OCI-M2 (cell line): ENCODE data around the gene CENPP.
"Not testable (repeated sequence)": the region's sequence is repeated elsewhere in the genome, so short reads cannot be mapped to it uniquely, and the experiment has no call there.

ENCODE experiments used
- DNase-seq: peaks from one replicate; lab custom pipeline; 2025; ENCODE audit not compliant: unreplicated experiment; lab: John Stamatoyannopoulos, UW

Gene CENPP

GRCh38 chr9:92611621-92612285 lies 286.0 kb downstream of the CENPP start:
- DNase-seq = no peak

- DNase-seq = no peak
Measured at GRCh38 chr9:92612292-92612691, 286.5 kb downstream of the CENPP start.

- no peak for DNase-seq
Measured at GRCh38 chr9:92612816-92613215, 287.1 kb downstream of the CENPP start.

- DNase-seq = no peak
Measured at GRCh38 chr9:92613268-92614122, 287.7 kb downstream of the CENPP start.

- DNase-seq = no peak
Measured at GRCh38 chr9:92614123-92614510, 288.4 kb downstream of the CENPP start.

- no peak for DNase-seq
Measured at GRCh38 chr9:92614763-92615461, 289.2 kb downstream of the CENPP start.

GRCh38 chr9:92615790-92616189 lies 290.0 kb downstream of the CENPP start:
- no peak for DNase-seq

GRCh38 chr9:92616199-92616641 lies 290.5 kb downstream of the CENPP start:
- no peak for DNase-seq

- DNase-seq = no peak
Measured at GRCh38 chr9:92616655-92617111, 290.9 kb downstream of the CENPP start.

- DNase-seq = no peak
Measured at GRCh38 chr9:92617195-92617813, 291.6 kb downstream of the CENPP start.

GRCh38 chr9:92617951-92618510 lies 292.3 kb downstream of the CENPP start:
- no peak for DNase-seq

GRCh38 chr9:92618633-92619225 lies 293.0 kb downstream of the CENPP start:
- no peak for DNase-seq

- DNase-seq = no peak
Measured at GRCh38 chr9:92619601-92620300, 294.0 kb downstream of the CENPP start.

- no peak for DNase-seq
Measured at GRCh38 chr9:92620845-92621244, 295.1 kb downstream of the CENPP start.

GRCh38 chr9:92623936-92624335 lies 298.2 kb downstream of the CENPP start:
- not testable (repeated sequence) for DNase-seq

GRCh38 chr9:92626484-92626883 lies 300.7 kb downstream of the CENPP start:
- DNase-seq = no peak

- DNase-seq = no peak
Measured at GRCh38 chr9:92627651-92628050, 301.9 kb downstream of the CENPP start.

GRCh38 chr9:92631452-92632343 lies 305.9 kb downstream of the CENPP start:
- no peak for DNase-seq

- no peak for DNase-seq
Measured at GRCh38 chr9:92632641-92633040, 306.9 kb downstream of the CENPP start.
